Endothelial cell (in vitro differentiated cells): Measurements from ENCODE around the gene SPACA4. TPM values are rescaled to one million over a fixed set of nuclear protein-coding genes. Genes with fewer than 3 reads are reported as not detected.

Source experiments
- DNase-seq: peaks from one replicate; pipeline ENCODE4 v3.0.0; 2021; ENCODE audit warnings: low spot score
- H3K27ac Mint-ChIP-seq: one replicate; pipeline ENCODE4 v1.8.0; 2021; ENCODE audit warnings: mixed read lengths, inconsistent platforms; ENCODE audit not compliant: unreplicated experiment
- H3K27me3 Mint-ChIP-seq: one replicate; pipeline ENCODE4 v1.8.0; 2021; ENCODE audit warnings: mild to moderate bottlenecking, moderate library complexity, mixed read lengths, inconsistent platforms; ENCODE audit not compliant: unreplicated experiment
- H3K36me3 Mint-ChIP-seq: one replicate; pipeline ENCODE4 v1.8.0; 2021; ENCODE audit warnings: mild to moderate bottlenecking, low read depth, mixed read lengths, inconsistent platforms; ENCODE audit not compliant: unreplicated experiment
- H3K4me1 Mint-ChIP-seq: one replicate; pipeline ENCODE4 v1.8.0; 2021; ENCODE audit warnings: mild to moderate bottlenecking, mixed read lengths, inconsistent platforms; ENCODE audit not compliant: unreplicated experiment
- H3K4me3 Mint-ChIP-seq: one replicate; pipeline ENCODE4 v1.8.0; 2021; ENCODE audit warnings: mild to moderate bottlenecking, mixed read lengths, inconsistent platforms; ENCODE audit not compliant: unreplicated experiment
- H3K9me3 Mint-ChIP-seq: one replicate; pipeline ENCODE4 v1.8.0; 2021; ENCODE audit warnings: mixed read lengths, inconsistent platforms; ENCODE audit not compliant: unreplicated experiment
- total RNA-seq: library from RNA; stranded (reverse); fragmentation: NEBNext Ultra II Directional; extraction: Animal tissue kit (Norgen Biotek cat#: 25700); gene quantifications from one replicate; pipeline ENCODE4 v1.2.1, GENCODE V29; 2021; ENCODE audit not compliant: unreplicated experiment
- TF ChIP-seq, protein P1 (sequence below): fragments of 200-600 bp; sonication (generic); IDR thresholded peaks from one replicate; pipeline ENCODE4 v1.5.0; 2021; ENCODE audit warnings: antibody characterized with exemption; ENCODE audit not compliant: unreplicated experiment

SPACA4 gene
- total RNA-seq, 1 donor from 2014 or later = not detected

DNA sequence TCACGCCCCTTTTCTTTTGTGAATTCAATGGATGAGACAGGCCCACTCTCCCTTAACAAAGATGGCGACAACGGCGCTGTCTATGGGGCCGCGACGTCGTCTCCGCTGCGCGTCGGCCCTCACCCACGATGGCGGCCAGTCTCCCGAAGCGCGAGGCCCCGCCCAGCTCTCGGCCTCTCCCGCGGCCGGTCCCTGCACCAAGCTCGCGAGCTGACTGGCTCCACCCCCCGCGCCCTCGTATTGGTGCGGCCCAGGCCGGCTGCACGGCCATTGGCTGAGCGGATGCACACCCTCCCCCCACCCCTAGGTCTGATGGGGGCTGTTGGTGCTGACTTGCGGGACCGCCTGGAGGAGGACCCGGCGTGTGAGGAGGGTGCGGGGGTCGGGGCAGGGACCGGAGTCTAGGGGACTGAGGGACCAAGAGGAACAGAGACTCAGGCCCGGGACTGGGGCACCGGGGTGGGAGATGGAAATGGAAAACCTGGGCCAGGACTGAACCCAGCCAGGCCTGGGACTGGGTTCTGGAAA, 17.6 kb downstream of the SPACA4 start:
- TF ChIP-seq, protein P1, sequence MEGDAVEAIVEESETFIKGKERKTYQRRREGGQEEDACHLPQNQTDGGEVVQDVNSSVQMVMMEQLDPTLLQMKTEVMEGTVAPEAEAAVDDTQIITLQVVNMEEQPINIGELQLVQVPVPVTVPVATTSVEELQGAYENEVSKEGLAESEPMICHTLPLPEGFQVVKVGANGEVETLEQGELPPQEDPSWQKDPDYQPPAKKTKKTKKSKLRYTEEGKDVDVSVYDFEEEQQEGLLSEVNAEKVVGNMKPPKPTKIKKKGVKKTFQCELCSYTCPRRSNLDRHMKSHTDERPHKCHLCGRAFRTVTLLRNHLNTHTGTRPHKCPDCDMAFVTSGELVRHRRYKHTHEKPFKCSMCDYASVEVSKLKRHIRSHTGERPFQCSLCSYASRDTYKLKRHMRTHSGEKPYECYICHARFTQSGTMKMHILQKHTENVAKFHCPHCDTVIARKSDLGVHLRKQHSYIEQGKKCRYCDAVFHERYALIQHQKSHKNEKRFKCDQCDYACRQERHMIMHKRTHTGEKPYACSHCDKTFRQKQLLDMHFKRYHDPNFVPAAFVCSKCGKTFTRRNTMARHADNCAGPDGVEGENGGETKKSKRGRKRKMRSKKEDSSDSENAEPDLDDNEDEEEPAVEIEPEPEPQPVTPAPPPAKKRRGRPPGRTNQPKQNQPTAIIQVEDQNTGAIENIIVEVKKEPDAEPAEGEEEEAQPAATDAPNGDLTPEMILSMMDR = no peak
- peaks cover 15% of the 10 kb centered on the region for H3K4me1 Mint-ChIP-seq
- H3K27me3 Mint-ChIP-seq = peaks cover 14% of the 10 kb centered on the region
- H3K9me3 Mint-ChIP-seq = no peaks in the 10 kb centered on the region
- H3K36me3 Mint-ChIP-seq = peaks cover 13% of the 10 kb centered on the region
- peak overlapping the region; percentile 92 for H3K27ac Mint-ChIP-seq
- peak overlapping the region; percentile 89 for H3K4me3 Mint-ChIP-seq
- DNase-seq = peak; percentile 98

DNA sequence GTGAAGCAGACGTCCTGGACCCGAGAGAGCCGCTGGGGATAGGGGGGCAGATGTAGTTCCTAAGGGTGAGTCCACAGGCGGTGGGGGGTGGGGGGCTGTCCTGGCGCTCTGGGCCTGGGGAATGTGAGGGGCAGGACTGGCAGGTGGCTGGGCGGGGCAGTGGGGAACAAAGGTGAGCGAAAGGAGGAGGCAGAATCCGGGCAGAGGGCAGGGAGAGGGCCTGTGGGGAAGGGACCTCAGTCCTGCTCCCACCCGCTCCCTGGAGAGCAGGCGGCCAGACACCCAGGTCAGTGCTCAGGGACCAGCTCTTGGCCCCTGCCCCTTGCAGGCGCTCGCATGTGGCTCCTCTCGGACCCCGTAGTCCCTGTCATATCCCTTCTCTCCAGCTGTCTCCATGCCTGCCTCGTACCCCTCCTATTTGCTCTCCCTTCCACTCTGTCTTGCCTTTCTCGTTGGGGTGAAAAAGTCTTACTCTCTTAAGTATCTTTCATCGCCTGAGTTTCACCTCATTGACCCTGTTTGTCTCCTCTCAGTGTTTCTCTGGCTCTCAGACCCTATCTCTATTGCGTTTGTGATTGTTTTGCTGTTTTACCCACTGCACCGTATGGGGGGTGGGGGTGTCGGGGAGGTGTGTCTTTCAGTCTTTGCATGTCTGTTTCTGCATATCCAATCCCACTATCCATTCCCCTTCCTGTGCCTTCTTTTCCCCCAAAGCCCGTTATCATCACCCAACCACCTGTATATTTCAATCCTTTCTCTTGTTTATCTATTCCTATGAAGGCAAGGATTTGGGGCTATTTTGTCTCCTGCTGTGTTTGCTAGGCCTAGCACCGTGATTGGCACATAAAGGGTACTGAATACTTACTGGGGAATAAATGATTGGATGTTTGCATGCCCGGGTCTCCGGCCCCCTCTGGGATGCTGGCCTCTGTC, 18.5 kb downstream of the SPACA4 start:
- H3K27ac Mint-ChIP-seq = peak overlapping the region; percentile 68
- peaks cover 13% of the 10 kb centered on the region for H3K27me3 Mint-ChIP-seq
- H3K36me3 Mint-ChIP-seq = peaks cover 13% of the 10 kb centered on the region
- H3K9me3 Mint-ChIP-seq = no peaks in the 10 kb centered on the region
- H3K4me1 Mint-ChIP-seq = peaks cover 15% of the 10 kb centered on the region
- TF ChIP-seq, protein P1 = no peak
- peak overlapping the region; percentile 83 for H3K4me3 Mint-ChIP-seq
- no peak for DNase-seq

DNA sequence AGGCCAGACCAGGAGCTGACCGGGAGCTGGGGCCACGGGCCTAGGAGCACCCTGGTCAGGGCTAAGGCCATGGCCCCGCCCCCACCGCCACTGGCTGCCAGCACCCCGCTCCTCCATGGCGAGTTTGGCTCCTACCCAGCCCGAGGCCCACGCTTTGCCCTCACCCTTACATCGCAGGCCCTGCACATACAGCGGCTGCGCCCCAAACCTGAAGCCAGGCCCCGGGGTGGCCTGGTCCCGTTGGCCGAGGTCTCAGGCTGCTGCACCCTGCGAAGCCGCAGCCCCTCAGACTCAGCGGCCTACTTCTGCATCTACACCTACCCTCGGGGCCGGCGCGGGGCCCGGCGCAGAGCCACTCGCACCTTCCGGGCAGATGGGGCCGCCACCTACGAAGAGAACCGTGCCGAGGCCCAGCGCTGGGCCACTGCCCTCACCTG, 19.4 kb downstream of the SPACA4 start:
- Mint-ChIP-seq H3K9me3 (no peaks in the 10 kb centered on the region), H3K4me1 (peaks cover 15% of the 10 kb centered on the region), H3K27me3 (peaks cover 16% of the 10 kb centered on the region), H3K27ac (no peak overlapping the region), H3K4me3 (no peak overlapping the region), H3K36me3 (peaks cover 13% of the 10 kb centered on the region)
- TF ChIP-seq, protein P1 = no peak
- DNase-seq = no peak

DNA sequence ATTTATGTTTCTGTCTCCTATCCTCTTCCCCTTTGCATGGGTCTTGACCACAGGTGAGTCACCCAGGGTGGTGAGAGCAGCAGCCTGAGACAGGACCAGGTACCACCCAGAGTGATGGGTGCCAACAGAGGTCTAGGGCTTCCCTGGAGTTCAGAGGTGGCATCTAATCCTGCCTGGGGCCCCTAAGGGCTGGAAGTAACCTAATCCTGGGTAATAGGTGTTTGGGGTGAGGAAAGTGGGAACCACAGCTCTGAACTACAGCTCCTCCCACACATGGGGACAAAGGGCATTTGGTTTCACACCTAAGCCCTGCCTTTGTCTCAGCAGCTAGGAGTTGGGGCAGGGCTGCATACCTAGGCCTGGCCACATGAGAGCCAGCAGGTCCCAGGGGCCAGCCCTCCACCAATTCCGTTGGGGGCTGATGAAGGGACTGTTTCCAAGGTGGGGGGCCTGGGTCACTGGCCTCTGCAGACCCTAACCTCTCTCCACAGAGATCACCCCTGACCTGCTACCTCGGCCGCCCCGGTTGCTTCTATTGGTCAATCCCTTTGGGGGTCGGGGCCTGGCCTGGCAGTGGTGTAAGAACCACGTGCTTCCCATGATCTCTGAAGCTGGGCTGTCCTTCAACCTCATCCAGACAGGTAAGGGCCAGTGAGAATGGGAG, 20.8 kb downstream of the SPACA4 start:
- H3K9me3 Mint-ChIP-seq = no peaks in the 10 kb centered on the region
- H3K4me3 Mint-ChIP-seq = no peak overlapping the region
- peaks cover 12% of the 10 kb centered on the region for H3K36me3 Mint-ChIP-seq
- DNase-seq = no peak
- peaks cover 18% of the 10 kb centered on the region for H3K27me3 Mint-ChIP-seq
- TF ChIP-seq, protein P1 = no peak
- H3K4me1 Mint-ChIP-seq = peaks cover 15% of the 10 kb centered on the region
- no peak overlapping the region for H3K27ac Mint-ChIP-seq
